HG02571 (cell line): ENCODE measurements around the gene NKX6-2.
"Not testable (repeated sequence)": the region's sequence is repeated elsewhere in the genome, so short reads cannot be mapped to it uniquely, and the experiment has no call there.

ENCODE experiments used
- ATAC-seq: cut with Tn5 transposase; IDR thresholded peaks from one replicate; pipeline ENCODE4 v1.9.1; 2021; ENCODE audit warnings: mild to moderate bottlenecking, moderate library complexity; ENCODE audit not compliant: unreplicated experiment

The NKX6-2 gene

GRCh38 chr10:132799865-132800264, 13.9 kb upstream of the NKX6-2 start:
- no peak for ATAC-seq

GRCh38 chr10:132798876-132799275, 12.9 kb upstream of the NKX6-2 start:
- no peak for ATAC-seq

GRCh38 chr10:132798403-132798802, 12.5 kb upstream of the NKX6-2 start:
- no peak for ATAC-seq

- ATAC-seq: not testable (repeated sequence)
These were observed 12.0 kb upstream of the NKX6-2 start for GRCh38 chr10:132797986-132798385.

GRCh38 chr10:132796846-132797245, 10.9 kb upstream of the NKX6-2 start:
- no peak for ATAC-seq

- no peak for ATAC-seq
These were observed 8.2 kb upstream of the NKX6-2 start for GRCh38 chr10:132793871-132794849.

- ATAC-seq: no peak
These were observed 7.3 kb upstream of the NKX6-2 start for GRCh38 chr10:132793213-132793612.

- ATAC-seq: no peak
These were observed 6.8 kb upstream of the NKX6-2 start for GRCh38 chr10:132792796-132793195.

GRCh38 chr10:132792099-132792498, 6.2 kb upstream of the NKX6-2 start:
- ATAC-seq: not testable (repeated sequence)

- ATAC-seq: no peak
These were observed 5.2 kb upstream of the NKX6-2 start for GRCh38 chr10:132790934-132791829.

GRCh38 chr10:132790470-132790869, 4.5 kb upstream of the NKX6-2 start:
- no peak for ATAC-seq

GRCh38 chr10:132789659-132790148, 3.8 kb upstream of the NKX6-2 start:
- no peak for ATAC-seq

GRCh38 chr10:132788831-132789219, 2.9 kb upstream of the NKX6-2 start:
- no peak for ATAC-seq

GRCh38 chr10:132788180-132788830, 2.4 kb upstream of the NKX6-2 start:
- no peak for ATAC-seq

- ATAC-seq: no peak
These were observed 1.7 kb upstream of the NKX6-2 start for GRCh38 chr10:132787495-132788179.

- ATAC-seq: no peak
These were observed 1.0 kb upstream of the NKX6-2 start for GRCh38 chr10:132786884-132787494.

GRCh38 chr10:132786476-132786883, 533 bp upstream of the NKX6-2 start:
- ATAC-seq: no peak

GRCh38 chr10:132784866-132785722, 853 bp downstream of the NKX6-2 start:
- ATAC-seq: no peak
